ENCODE results near the gene ACSS3.

ACSS3 gene

DNA sequence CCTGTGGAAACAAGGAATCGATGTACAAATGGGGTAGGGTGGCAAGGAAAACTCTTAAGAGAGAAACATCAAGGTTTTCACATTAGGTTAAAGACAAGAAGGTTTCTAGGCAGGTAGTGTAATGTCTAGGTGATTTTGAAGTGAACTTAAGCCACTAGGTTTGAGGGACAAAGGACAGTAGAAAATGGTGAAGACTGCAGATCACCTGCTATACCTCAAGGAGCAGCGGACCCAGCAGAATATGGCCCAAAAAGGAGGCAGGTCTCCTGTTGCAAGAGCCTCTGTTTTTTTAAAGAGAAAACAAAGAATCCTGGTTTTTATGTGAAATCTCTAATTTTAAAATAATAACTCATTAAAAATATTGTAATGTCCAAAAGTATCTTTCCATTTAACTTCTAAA, 178.1 kb downstream of the ACSS3 start:
- no peaks in the 10 kb centered on the region for H3K4me1 ChIP-seq (ENCODE audit: insufficient read depth, low read length, severe bottlenecking)
- no peak overlapping the region for H3K4me3 ChIP-seq (ENCODE audit: low read depth, low read length, poor library complexity, severe bottlenecking)
- no peak overlapping the region for H2AFZ ChIP-seq (ENCODE audit: low read length)
- H3K27ac ChIP-seq (ENCODE audit: low read depth, low read length, poor library complexity, severe bottlenecking), result no peak overlapping the region
- H3K27me3 ChIP-seq (ENCODE audit: insufficient read depth, low read length), result no peaks in the 10 kb centered on the region
- TF ChIP-seq EZH2 (IDR thresholded peaks at IDR 0.05; ENCODE audit: borderline replicate concordance, low read length), result no peak
- TF ChIP-seq, protein P1, sequence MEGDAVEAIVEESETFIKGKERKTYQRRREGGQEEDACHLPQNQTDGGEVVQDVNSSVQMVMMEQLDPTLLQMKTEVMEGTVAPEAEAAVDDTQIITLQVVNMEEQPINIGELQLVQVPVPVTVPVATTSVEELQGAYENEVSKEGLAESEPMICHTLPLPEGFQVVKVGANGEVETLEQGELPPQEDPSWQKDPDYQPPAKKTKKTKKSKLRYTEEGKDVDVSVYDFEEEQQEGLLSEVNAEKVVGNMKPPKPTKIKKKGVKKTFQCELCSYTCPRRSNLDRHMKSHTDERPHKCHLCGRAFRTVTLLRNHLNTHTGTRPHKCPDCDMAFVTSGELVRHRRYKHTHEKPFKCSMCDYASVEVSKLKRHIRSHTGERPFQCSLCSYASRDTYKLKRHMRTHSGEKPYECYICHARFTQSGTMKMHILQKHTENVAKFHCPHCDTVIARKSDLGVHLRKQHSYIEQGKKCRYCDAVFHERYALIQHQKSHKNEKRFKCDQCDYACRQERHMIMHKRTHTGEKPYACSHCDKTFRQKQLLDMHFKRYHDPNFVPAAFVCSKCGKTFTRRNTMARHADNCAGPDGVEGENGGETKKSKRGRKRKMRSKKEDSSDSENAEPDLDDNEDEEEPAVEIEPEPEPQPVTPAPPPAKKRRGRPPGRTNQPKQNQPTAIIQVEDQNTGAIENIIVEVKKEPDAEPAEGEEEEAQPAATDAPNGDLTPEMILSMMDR (IDR thresholded peaks at IDR 0.05; ENCODE audit: low read length), result no peak
- no peaks in the 10 kb centered on the region for H3K36me3 ChIP-seq (ENCODE audit: insufficient read depth, low read length)
- H3K9me2 ChIP-seq (ENCODE audit: low read depth, low read length), result no peaks in the 10 kb centered on the region
- no peaks in the 10 kb centered on the region for H3K9me3 ChIP-seq (ENCODE audit: low read length)
- no peak overlapping the region for H3K4me2 ChIP-seq (ENCODE audit: low read length)
- no peaks in the 10 kb centered on the region for H3K79me2 ChIP-seq (ENCODE audit: insufficient read depth, low read length)
- no peaks in the 10 kb centered on the region for H3F3A ChIP-seq (ENCODE audit: insufficient read depth, low read length)
- no peak overlapping the region for H3K9ac ChIP-seq (ENCODE audit: low read length)
- H4K20me1 ChIP-seq (ENCODE audit: insufficient read depth, low read length), result no peaks in the 10 kb centered on the region

GRCh38 chr12:81257947-81258551, 180.2 kb downstream of the ACSS3 start:
- no peaks in the 10 kb centered on the region for H3K4me1 ChIP-seq (ENCODE audit: insufficient read depth, low read length, severe bottlenecking)
- H3K27me3 ChIP-seq (ENCODE audit: insufficient read depth, low read length), result no peaks in the 10 kb centered on the region
- TF ChIP-seq EZH2 (IDR thresholded peaks at IDR 0.05; ENCODE audit: borderline replicate concordance, low read length), result no peak
- TF ChIP-seq, protein P1 (IDR thresholded peaks at IDR 0.05; ENCODE audit: low read length), result peak; percentile 47
- no peak overlapping the region for H3K9ac ChIP-seq (ENCODE audit: low read length)
- no peaks in the 10 kb centered on the region for H3K36me3 ChIP-seq (ENCODE audit: insufficient read depth, low read length)
- H2AFZ ChIP-seq (ENCODE audit: low read length), result no peak overlapping the region
- no peak overlapping the region for H3K27ac ChIP-seq (ENCODE audit: low read depth, low read length, poor library complexity, severe bottlenecking)
- no peak overlapping the region for H3K4me3 ChIP-seq (ENCODE audit: low read depth, low read length, poor library complexity, severe bottlenecking)
- H3K4me2 ChIP-seq (ENCODE audit: low read length), result no peak overlapping the region
- H4K20me1 ChIP-seq (ENCODE audit: insufficient read depth, low read length), result no peaks in the 10 kb centered on the region
- H3K9me2 ChIP-seq (ENCODE audit: low read depth, low read length), result no peaks in the 10 kb centered on the region
- H3K9me3 ChIP-seq (ENCODE audit: low read length), result no peaks in the 10 kb centered on the region
- no peaks in the 10 kb centered on the region for H3F3A ChIP-seq (ENCODE audit: insufficient read depth, low read length)
- no peaks in the 10 kb centered on the region for H3K79me2 ChIP-seq (ENCODE audit: insufficient read depth, low read length)

- no peaks in the 10 kb centered on the region for H3F3A ChIP-seq (ENCODE audit: insufficient read depth, low read length)
- no peaks in the 10 kb centered on the region for H3K4me1 ChIP-seq (ENCODE audit: insufficient read depth, low read length, severe bottlenecking)
- H3K4me3 ChIP-seq (ENCODE audit: low read depth, low read length, poor library complexity, severe bottlenecking), result no peak overlapping the region
- no peaks in the 10 kb centered on the region for H3K27me3 ChIP-seq (ENCODE audit: insufficient read depth, low read length)
- H3K79me2 ChIP-seq (ENCODE audit: insufficient read depth, low read length), result no peaks in the 10 kb centered on the region
- H3K9me3 ChIP-seq (ENCODE audit: low read length), result no peaks in the 10 kb centered on the region
- no peak overlapping the region for H2AFZ ChIP-seq (ENCODE audit: low read length)
- no peaks in the 10 kb centered on the region for H4K20me1 ChIP-seq (ENCODE audit: insufficient read depth, low read length)
- H3K9ac ChIP-seq (ENCODE audit: low read length), result no peak overlapping the region
- no peak for TF ChIP-seq EZH2 (IDR thresholded peaks at IDR 0.05; ENCODE audit: borderline replicate concordance, low read length)
- TF ChIP-seq, protein P1 (IDR thresholded peaks at IDR 0.05; ENCODE audit: low read length), result no peak
- H3K36me3 ChIP-seq (ENCODE audit: insufficient read depth, low read length), result no peaks in the 10 kb centered on the region
- no peak overlapping the region for H3K27ac ChIP-seq (ENCODE audit: low read depth, low read length, poor library complexity, severe bottlenecking)
- no peaks in the 10 kb centered on the region for H3K9me2 ChIP-seq (ENCODE audit: low read depth, low read length)
- no peak overlapping the region for H3K4me2 ChIP-seq (ENCODE audit: low read length)
These were observed 181.5 kb downstream of the ACSS3 start for GRCh38 chr12:81259360-81259759.
